GM12878 (cell line): ENCODE measurements around the gene FMN2. TPM values are rescaled to one million over a fixed set of nuclear protein-coding genes. Genes with fewer than 3 reads are reported as not detected.

Experiments used
- ATAC-seq: fragments of 200-7000 bp; cut with Tn5 transposase; 3 replicates; pipeline ENCODE4 v1.9.1; 2020; ENCODE audit warnings: mild to moderate bottlenecking, moderate library complexity
- BruUV-seq: library from RNA; stranded (reverse); fragments of 400-500 nt; replicated peaks from 2 replicates; lab custom pipeline; 2021; lab: Mats Ljungman, UMichigan
- CTCF ChIA-PET: fragments of 300-600 bp; sonication (Branson Sonifier 250); formaldehyde crosslinking; extraction: SDS; loops from one replicate; lab custom pipeline; 2021; ENCODE audit warnings: inconsistent platforms; lab: Yijun Ruan, JAX
- POLR2A ChIA-PET: fragments of 350-600 bp; formaldehyde crosslinking; extraction: SDS; loops from one replicate; lab custom pipeline; 2021; ENCODE audit warnings: inconsistent platforms; lab: Charles Lee
- RAD21 ChIA-PET: fragments of 300-600 bp; sonication (Branson Sonifier 250); formaldehyde crosslinking; loops from one replicate; lab custom pipeline; 2023; ENCODE audit warnings: antibody characterized with exemption; ENCODE audit not compliant: unreplicated experiment; lab: Charles Lee
- SMC1A ChIA-PET: fragments of 300-600 bp; sonication (Branson Sonifier 250); formaldehyde crosslinking; loops from one replicate; lab custom pipeline; 2023; ENCODE audit not compliant: unreplicated experiment, uncharacterized antibody; lab: Charles Lee
- DNase-seq: peaks from one replicate; pipeline ENCODE4 v3.0.0-alpha.2; 2011; ENCODE audit warnings: low read depth, low spot score
- FAIRE-seq: peaks from 3 replicates; lab custom pipeline; 2011; peaks lifted over from hg19 to GRCh38; lab: Jason Lieb, UNC
- H2AFZ ChIP-seq: 2 replicates; pipeline ENCODE4 v1.6.0; 2011; ENCODE audit warnings: low read depth, low read length, control low read depth; ENCODE audit not compliant: control insufficient read depth
- H3K27ac ChIP-seq: 2 replicates; pipeline ENCODE4 v1.5.1; 2011; ENCODE audit warnings: control low read depth; ENCODE audit not compliant: control insufficient read depth, insufficient read depth
- H3K27me3 ChIP-seq, 2 experiments: replicated peaks in 1 of 2; 2 replicates each; pipeline versions ENCODE4 v1.6.0 to v1.6.1; 2011; ENCODE audit warnings: low read length in 1 of 2; ENCODE audit not compliant: control insufficient read depth in 2 of 2, insufficient read depth in 2 of 2
- H3K36me3 ChIP-seq, 2 experiments: 2 replicates each; pipeline ENCODE4 v1.5.1; 2011; ENCODE audit warnings: low read length in 1 of 2; ENCODE audit not compliant: control insufficient read depth in 2 of 2, insufficient read depth in 2 of 2
- H3K4me1 ChIP-seq: 2 replicates; pipeline ENCODE4 v1.6.1; 2011; ENCODE audit warnings: mild to moderate bottlenecking, low read length, moderate library complexity, mixed read lengths; ENCODE audit not compliant: control insufficient read depth, insufficient read depth
- H3K4me2 ChIP-seq: 2 replicates; pipeline ENCODE4 v1.6.0; 2011; ENCODE audit warnings: control low read depth; ENCODE audit not compliant: control insufficient read depth, insufficient read depth
- H3K4me3 ChIP-seq: fragments of 200-600 bp; sonication (generic); 2 replicates; pipeline ENCODE4 v1.5.1; 2016
- H3K79me2 ChIP-seq: 2 replicates; pipeline ENCODE4 v1.6.0; 2011; ENCODE audit warnings: low read length; ENCODE audit not compliant: control insufficient read depth, insufficient read depth
- H3K9ac ChIP-seq: 2 replicates; pipeline ENCODE4 v1.8.0; 2011; ENCODE audit warnings: low read length, control low read depth, mixed read lengths; ENCODE audit not compliant: control insufficient read depth, insufficient read depth
- H3K9me3 ChIP-seq: replicated peaks from 3 replicates; pipeline ENCODE4 v1.5.1; 2011; ENCODE audit warnings: mild to moderate bottlenecking, low read length; ENCODE audit not compliant: control insufficient read depth, insufficient read depth
- H4K20me1 ChIP-seq: 2 replicates; pipeline ENCODE4 v1.6.0; 2011; ENCODE audit not compliant: control insufficient read depth, insufficient read depth
- HCFC1 ChIP-seq: fragments of 150-350 bp; IDR thresholded peaks from 2 replicates; pipeline ENCODE4 v1.6.1; 2014; ENCODE audit warnings: low read length
- KAT2A ChIP-seq: conservative IDR thresholded peaks from 2 replicates; pipeline ENCODE4 v1.6.1; 2011; ENCODE audit warnings: low read depth, low read length; ENCODE audit not compliant: control insufficient read depth
- RCOR1 ChIP-seq: conservative IDR thresholded peaks from 2 replicates; pipeline ENCODE4 v1.6.1; 2012; ENCODE audit warnings: low read depth, low read length, improper control_type of control experiment
- SIN3A ChIP-seq: IDR thresholded peaks from 2 replicates; pipeline ENCODE4 v1.6.1; 2012; ENCODE audit warnings: low read depth, low read length, improper control_type of control experiment
- SRF ChIP-seq, 2 experiments: IDR thresholded peaks; 2 replicates each; pipeline ENCODE4 v1.6.1; 2011; ENCODE audit warnings: low read depth in 2 of 2, low read length in 2 of 2, mild to moderate bottlenecking in 1 of 2, moderate library complexity in 1 of 2
- ZZZ3 ChIP-seq: IDR thresholded peaks from 2 replicates; pipeline ENCODE4 v1.6.1; 2011; ENCODE audit warnings: low read depth; ENCODE audit not compliant: control insufficient read depth, insufficient read length
- WGBS: methylation state at CpG from one replicate; pipeline ENCODE4 v1.1.6; 2016; ENCODE audit warnings: low lambda C conversion rate; ENCODE audit not compliant: insufficient replicate concordance, insufficient coverage; ENCODE audit errors: missing lambda C conversion rate; 5-methylcytosine and 5-hydroxymethylcytosine counted together
- in situ Hi-C: fragments of 300-500 bp; cut with MboI; formaldehyde crosslinking; loops from 9 replicates; pipeline ENCODE4 v1.14.3; 2018; ENCODE audit warnings: mixed read lengths
- intact Hi-C: fragments of 100-400 bp; cut with micrococcal nuclease; formaldehyde crosslinking; loops from one replicate; pipeline ENCODE4 v1.14.2; 2022; ENCODE audit not compliant: unreplicated experiment
- polyA plus RNA-seq, 11 experiments: library from polyadenylated mRNA; depleted of rRNA in 4 of 11; unstranded in 6 of 11; stranded (reverse) in 5 of 11; fragments of >200 nt; fragmentation: Nextera tagmentation in 4 of 11; fragmentation: Illumina TruSeq in 1 of 11; extraction: Ambion mirVana in 4 of 11; extraction: Trizol in 1 of 11; gene quantifications; 1 replicate in 1 of 11; 2 replicates in 10 of 11; pipeline versions ENCODE4 v1.2.1 to v1.2.3, GENCODE V29; 2011 to 2016; ENCODE audit warnings: inconsistent platforms in 2 of 11, missing spikeins in 2 of 11, low read depth in 1 of 11
- total RNA-seq, 4 experiments: library from RNA; depleted of rRNA in 3 of 4; stranded (reverse); fragments of >200 nt in 3 of 4; fragmentation: Illumina TruSeq in 1 of 4; extraction: Trizol in 1 of 4; gene quantifications; 2 replicates each; pipeline versions ENCODE4 v1.2.1 to v1.2.3, GENCODE V29; 2013 to 2021

FMN2 gene
- total and polyA plus RNA-seq, 10 of the 15 experiments (the other 5 are each of a cell fraction or from before 2014, with no cell fraction given) = 0.60 TPM; not detected in 9

DNA sequence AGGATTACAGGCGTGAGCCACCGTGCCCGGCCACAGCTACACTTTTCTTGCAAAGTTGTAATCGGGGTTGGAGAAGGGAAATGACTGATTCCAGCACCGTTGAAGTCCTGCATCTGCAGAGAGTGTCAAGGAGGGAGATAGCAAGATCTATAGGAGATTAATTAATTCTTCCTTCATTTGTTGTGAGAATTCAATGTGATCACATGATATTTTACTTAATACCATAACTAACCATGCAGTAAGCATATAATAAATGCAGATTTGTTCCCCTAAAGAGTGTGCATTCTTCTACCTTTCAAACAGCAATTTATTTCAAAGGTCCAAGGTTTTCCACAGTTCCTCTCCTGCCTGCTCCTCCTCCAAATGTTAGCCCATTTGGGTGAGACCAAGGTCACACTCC is 315.7 kb downstream of the FMN2 start:
- ATAC-seq (no peak), FAIRE-seq (no peak), DNase-seq (no peak)
- Histone ChIP-seq H3K4me2 (no peak overlapping the region), H3K4me3 (no peak overlapping the region), H3K9me3 (no peaks in the 10 kb centered on the region), H4K20me1 (no peaks in the 10 kb centered on the region), H2AFZ (no peak overlapping the region), H3K4me1 (no peaks in the 10 kb centered on the region), H3K79me2 (no peaks in the 10 kb centered on the region), H3K36me3 (no peaks in the 10 kb centered on the region), H3K9ac (no peak overlapping the region), H3K27me3 (no peaks in the 10 kb centered on the region), H3K27ac (no peak overlapping the region)
- CTCF ChIA-PET = no interaction called here
- 42% methylated on average over 5 of the region's 5 CpGs for WGBS
- TF ChIP-seq SRF (IDR thresholded peaks at IDR 0.05; ENCODE audit: low read depth in 2 of 2, low read length in 2 of 2) (no peak), HCFC1 (no peak), RCOR1 (no peak), KAT2A (no peak)
- SMC1A ChIA-PET = no interaction called here
- POLR2A ChIA-PET = no interaction called here
- no TSS peak for BruUV-seq
- RAD21 ChIA-PET = no interaction called here
- intact Hi-C loops (no loop called here), in situ Hi-C loops (no loop called here)

GRCh38 chr1:240409615-240410014 is 317.9 kb downstream of the FMN2 start:
- Histone ChIP-seq H3K4me1 (no peaks in the 10 kb centered on the region), H3K79me2 (no peaks in the 10 kb centered on the region), H3K27ac (no peak overlapping the region), H3K4me2 (no peak overlapping the region), H3K4me3 (no peak overlapping the region), H3K27me3 (no peaks in the 10 kb centered on the region), H3K9me3 (no peaks in the 10 kb centered on the region), H3K9ac (no peak overlapping the region), H3K36me3 (no peaks in the 10 kb centered on the region), H4K20me1 (no peaks in the 10 kb centered on the region), H2AFZ (no peak overlapping the region)
- in situ Hi-C loops (no loop called here), intact Hi-C loops (no loop called here)
- ATAC-seq = no peak
- SMC1A ChIA-PET = no interaction called here
- no peak for DNase-seq
- BruUV-seq = no TSS peak
- POLR2A ChIA-PET = no interaction called here
- CTCF ChIA-PET = no interaction called here
- FAIRE-seq = no peak
- TF ChIP-seq HCFC1 (no peak), ZZZ3 (no peak), SIN3A (no peak)
- RAD21 ChIA-PET = no interaction called here
